Measurements from ENCODE around the gene SOS1.
A peak's percentile ranks its signal among the peaks of the same experiment; 100 is the strongest.

The SOS1 gene

GRCh38 chr2:39118786-39119499 is 1.9 kb downstream of the SOS1 start:
- TF ChIP-seq, protein P1, sequence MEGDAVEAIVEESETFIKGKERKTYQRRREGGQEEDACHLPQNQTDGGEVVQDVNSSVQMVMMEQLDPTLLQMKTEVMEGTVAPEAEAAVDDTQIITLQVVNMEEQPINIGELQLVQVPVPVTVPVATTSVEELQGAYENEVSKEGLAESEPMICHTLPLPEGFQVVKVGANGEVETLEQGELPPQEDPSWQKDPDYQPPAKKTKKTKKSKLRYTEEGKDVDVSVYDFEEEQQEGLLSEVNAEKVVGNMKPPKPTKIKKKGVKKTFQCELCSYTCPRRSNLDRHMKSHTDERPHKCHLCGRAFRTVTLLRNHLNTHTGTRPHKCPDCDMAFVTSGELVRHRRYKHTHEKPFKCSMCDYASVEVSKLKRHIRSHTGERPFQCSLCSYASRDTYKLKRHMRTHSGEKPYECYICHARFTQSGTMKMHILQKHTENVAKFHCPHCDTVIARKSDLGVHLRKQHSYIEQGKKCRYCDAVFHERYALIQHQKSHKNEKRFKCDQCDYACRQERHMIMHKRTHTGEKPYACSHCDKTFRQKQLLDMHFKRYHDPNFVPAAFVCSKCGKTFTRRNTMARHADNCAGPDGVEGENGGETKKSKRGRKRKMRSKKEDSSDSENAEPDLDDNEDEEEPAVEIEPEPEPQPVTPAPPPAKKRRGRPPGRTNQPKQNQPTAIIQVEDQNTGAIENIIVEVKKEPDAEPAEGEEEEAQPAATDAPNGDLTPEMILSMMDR (IDR thresholded peaks at IDR 0.05; ENCODE audit: low read depth, low read length), result no peak
- H3K4me3 ChIP-seq (replicated peaks in 1 of 2; ENCODE audit: low read depth in 2 of 2, low read length in 2 of 2), result peak overlapping the region; percentile 65 to 74
- DNase-seq (ENCODE audit: low read depth in 2 of 2), result peak in 1 of 2 donors; percentile 59

DNA sequence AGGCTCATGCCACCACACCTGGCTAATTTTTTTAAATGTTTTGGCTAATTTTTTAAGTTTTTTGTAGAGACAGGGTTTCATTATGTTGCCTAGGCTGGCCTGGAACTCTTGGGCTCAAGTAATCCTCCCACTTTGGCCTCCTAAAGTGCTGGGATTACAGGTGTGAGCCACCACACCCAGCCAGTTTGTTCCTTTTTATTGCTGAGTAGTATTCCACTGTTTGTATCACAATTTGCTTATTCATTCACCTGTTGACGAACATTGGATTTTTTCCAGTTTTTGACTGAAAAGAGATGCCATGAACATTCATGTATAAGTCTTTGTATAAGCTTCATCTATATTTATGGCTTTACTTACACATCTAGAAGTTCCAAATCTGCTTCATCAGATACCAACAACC is 5.3 kb downstream of the SOS1 start:
- TF ChIP-seq, protein P1 (IDR thresholded peaks at IDR 0.05; ENCODE audit: low read depth, low read length), result no peak
- no peak overlapping the region for H3K4me3 ChIP-seq (replicated peaks in 1 of 2; ENCODE audit: low read depth in 2 of 2, low read length in 2 of 2)
- no peak for DNase-seq (ENCODE audit: low read depth in 2 of 2)

DNA sequence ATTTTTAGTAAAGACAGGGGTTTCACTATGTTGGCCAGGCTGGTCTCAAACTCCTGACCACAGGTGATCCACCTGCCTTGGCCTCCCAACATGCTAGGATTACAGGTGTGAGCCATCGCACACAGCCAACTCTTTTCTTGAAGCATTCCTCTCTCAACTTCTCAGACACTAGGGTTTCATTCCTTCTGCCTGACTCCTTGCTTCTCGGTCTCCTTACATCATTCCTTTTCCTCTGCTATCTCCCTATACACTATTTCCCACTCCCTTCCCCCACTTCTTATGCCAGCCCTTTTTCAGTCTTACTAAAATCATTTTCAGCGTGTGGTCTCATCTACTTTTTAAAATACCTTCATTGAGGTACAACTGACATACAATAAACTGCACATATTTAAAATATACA is 6.1 kb downstream of the SOS1 start:
- no peak overlapping the region for H3K4me3 ChIP-seq (replicated peaks in 1 of 2; ENCODE audit: low read depth in 2 of 2, low read length in 2 of 2)
- DNase-seq (ENCODE audit: low read depth in 2 of 2), result peak in 1 of 2 donors; percentile 51
- TF ChIP-seq, protein P1 (IDR thresholded peaks at IDR 0.05; ENCODE audit: low read depth, low read length), result no peak

DNA sequence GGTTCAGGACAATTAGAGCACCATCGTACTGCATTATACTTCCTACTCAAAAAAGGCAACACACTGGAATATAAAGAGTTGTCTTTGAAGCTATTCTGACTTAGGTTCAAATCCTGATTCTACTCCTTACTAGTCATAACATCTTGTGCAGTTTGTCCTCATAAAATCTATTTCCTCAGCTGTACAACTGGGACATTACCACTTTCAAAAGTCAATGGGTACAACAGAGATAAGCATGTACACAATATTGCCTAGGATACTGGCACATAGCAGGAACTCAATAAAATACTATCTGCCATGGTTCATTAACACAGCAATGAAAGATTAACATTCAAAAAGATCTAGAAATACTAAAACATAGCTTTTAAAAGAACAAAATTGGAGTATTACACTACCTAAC is 11.3 kb downstream of the SOS1 start:
- DNase-seq (ENCODE audit: low read depth in 2 of 2), result no peak
- H3K4me3 ChIP-seq (replicated peaks in 1 of 2; ENCODE audit: low read depth in 2 of 2, low read length in 2 of 2), result no peak overlapping the region
- TF ChIP-seq, protein P1 (IDR thresholded peaks at IDR 0.05; ENCODE audit: low read depth, low read length), result no peak

DNA sequence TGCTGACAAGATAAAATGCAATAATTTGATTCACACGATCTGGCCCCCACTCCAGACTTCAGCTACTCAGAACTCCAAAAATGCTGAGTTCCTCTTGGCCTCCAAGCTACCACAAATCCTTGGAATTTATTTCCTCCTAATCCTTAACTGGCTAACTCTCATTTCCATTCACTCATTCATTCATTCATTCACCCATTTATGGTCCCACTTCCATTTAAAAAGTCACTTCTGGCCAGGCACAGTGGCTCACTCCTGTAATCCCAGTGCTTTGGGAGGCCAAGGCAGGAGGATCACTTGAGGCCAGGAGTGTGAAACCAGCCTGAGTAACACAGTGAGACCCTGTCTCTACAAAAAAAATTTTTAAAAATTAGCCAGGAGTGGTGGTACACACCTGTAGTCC is 12.5 kb downstream of the SOS1 start:
- no peak overlapping the region for H3K4me3 ChIP-seq (replicated peaks in 1 of 2; ENCODE audit: low read depth in 2 of 2, low read length in 2 of 2)
- TF ChIP-seq, protein P1 (IDR thresholded peaks at IDR 0.05; ENCODE audit: low read depth, low read length), result no peak
- no peak for DNase-seq (ENCODE audit: low read depth in 2 of 2)

GRCh38 chr2:39107724-39108273 is 13.1 kb downstream of the SOS1 start:
- TF ChIP-seq, protein P1 (IDR thresholded peaks at IDR 0.05; ENCODE audit: low read depth, low read length), result no peak
- DNase-seq (ENCODE audit: low read depth in 2 of 2), result no peak
- H3K4me3 ChIP-seq (replicated peaks in 1 of 2; ENCODE audit: low read depth in 2 of 2, low read length in 2 of 2), result no peak overlapping the region

All from cardiac fibroblast (primary cell).